LNCAP (cell line): ENCODE results near the gene TMPRSS6.

Experiments
- CTCF ChIP-seq: fragments of 450-650 bp; IDR thresholded peaks from 2 replicates; pipeline ENCODE4 v1.5.1; 2017; ENCODE audit warnings: mild to moderate bottlenecking

TMPRSS6 gene

GRCh38 chr22:37151401-37151800, 41.9 kb upstream of the TMPRSS6 start:
- TF ChIP-seq CTCF: no peak

DNA sequence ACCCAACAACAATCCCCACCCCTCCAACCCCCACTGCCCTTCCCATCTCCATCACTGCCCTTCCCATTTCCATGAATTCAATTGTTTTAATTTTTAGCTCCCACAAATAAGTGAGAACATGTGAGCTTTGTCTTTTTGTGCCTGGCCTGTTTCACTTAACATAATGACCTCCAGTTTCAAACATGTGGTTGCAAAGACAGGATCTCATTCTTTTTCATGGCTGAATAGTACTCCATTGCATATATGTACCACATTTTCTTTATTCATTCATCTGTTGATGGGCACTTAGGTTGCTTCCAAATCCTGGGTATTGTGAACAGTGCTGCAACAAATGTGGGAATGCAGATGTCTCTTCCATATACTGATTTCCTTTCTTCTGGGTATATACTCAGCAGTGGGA, 41.2 kb upstream of the TMPRSS6 start:
- no peak for TF ChIP-seq CTCF

DNA sequence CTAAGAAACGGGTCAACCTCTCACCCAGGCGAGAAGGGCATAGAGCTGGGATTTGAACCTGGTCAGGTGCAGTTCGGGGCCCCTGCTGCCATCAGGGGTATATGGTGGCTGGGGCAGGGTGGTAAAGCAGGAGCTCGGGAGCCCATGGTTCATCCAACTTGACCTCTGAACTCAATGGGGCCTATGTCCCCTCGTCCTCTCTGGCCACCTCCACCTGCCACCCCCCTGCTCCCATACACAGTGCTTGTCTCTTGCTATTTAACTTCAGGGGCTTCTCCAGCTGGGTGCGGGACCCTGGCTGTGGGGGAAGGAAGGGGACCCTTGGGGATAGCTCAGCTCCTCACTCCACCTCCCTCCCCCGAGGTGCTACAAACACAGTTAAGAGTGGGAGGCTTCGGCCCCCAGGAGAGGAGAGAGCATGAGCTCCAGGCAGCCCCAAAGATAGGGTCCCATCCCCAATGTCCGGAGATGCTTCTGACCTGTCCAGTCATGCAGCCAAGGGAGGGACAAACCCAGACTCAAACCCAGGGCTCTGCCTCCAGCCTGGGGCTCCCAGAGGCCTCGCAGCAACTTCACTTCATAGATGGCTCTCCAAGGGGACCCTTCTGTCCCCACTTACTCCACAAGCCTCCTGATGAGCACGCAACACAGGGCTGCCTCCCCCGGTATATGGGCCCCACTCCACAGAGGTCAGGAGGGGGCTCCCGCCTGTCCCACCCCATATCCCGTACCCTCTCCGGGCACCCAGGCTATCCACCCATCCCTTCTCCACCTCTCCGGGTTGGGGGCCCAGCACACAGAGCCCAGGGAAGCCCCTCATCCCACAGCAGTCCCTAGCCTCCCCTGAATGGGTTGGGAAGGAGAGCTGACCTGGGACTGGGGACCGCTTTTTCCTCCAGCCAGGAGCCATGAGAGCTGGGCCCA, 39.5 kb upstream of the TMPRSS6 start:
- no peak for TF ChIP-seq CTCF

- no peak for TF ChIP-seq CTCF
Measured at GRCh38 chr22:37148031-37148651, 38.6 kb upstream of the TMPRSS6 start.

GRCh38 chr22:37147186-37147990, 37.9 kb upstream of the TMPRSS6 start:
- TF ChIP-seq CTCF: no peak

DNA sequence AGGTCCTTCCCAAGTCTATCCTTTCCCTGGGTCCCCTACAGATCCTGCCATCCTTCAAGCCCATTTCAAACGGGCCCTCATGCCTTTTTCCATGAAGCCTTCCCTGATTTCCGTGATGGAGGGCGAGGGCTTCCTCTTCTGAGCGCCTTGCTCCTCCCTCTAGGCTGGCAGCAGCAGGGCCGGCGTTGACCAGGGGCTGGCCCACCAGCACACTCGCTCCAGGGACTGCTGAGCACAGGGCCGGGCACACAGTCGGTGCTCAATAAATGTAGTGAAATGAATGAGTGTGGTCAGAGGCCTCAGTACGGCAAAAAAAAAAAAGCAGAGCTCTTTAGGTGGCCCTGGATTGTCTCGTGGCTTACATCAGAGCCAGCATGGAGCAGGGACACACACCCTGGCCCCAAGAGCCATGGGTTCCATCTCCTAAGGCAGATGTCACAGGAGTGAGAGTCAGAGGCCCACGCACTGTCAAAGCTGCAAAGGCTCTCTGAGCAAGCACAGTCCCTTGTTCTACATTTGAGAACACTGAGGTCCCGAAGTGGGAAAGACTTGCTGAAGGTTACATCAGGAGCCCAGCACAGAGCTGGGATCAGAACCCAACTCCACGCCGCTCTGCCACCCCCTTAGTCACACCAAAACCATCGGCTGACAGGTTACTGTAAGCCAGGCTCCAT, 37.1 kb upstream of the TMPRSS6 start:
- no peak for TF ChIP-seq CTCF

DNA sequence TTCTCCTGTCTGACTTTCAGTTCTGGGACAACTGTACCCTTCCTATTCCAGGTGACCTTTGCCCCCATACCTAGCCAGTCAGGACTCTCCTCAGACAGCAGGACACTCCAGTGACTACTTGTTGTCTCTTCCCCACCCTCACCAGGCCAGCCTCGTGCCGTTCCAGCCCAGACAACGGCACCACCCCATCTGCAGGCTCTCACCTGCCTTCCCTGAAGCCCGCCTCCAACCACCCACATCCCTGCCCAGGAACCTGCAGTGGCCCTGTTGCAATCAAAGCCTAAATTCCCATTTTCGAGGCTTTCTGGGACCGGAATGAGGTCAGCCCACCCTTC, 36.5 kb upstream of the TMPRSS6 start:
- TF ChIP-seq CTCF: no peak
